Activated B cell treated with CpG ODN at 0.5 μM for 24 hours (primary cell): Measurements from ENCODE around the gene GPC1. TPM values are rescaled to one million over a fixed set of nuclear protein-coding genes. Genes with fewer than 3 reads are reported as not detected.

ENCODE experiments used
- ATAC-seq: fragments of 200-7000 bp; cut with Tn5 transposase; one replicate; pipeline ENCODE4 v1.10.0; 2021; ENCODE audit warnings: low read depth, mild to moderate bottlenecking, moderate library complexity
- CTCF ChIA-PET: fragments of 350-600 bp; sonication (Branson Sonifier 250); formaldehyde crosslinking; loops from one replicate; lab custom pipeline; 2021; ENCODE audit warnings: antibody characterized with exemption; lab: Charles Lee
- POLR2A ChIA-PET: fragments of 350-600 bp; sonication (Branson Sonifier 250); formaldehyde crosslinking; loops from one replicate; lab custom pipeline; 2021; ENCODE audit warnings: antibody characterized with exemption; lab: Charles Lee
- DNase-seq: peaks from one replicate; pipeline ENCODE4 v3.0.0; 2022
- H3K27ac Mint-ChIP-seq: one replicate; pipeline ENCODE4 v1.8.0; 2020; ENCODE audit warnings: mixed read lengths
- H3K27me3 Mint-ChIP-seq: one replicate; pipeline ENCODE4 v1.8.0; 2021; ENCODE audit warnings: mixed read lengths
- H3K36me3 Mint-ChIP-seq: one replicate; pipeline ENCODE4 v1.8.0; 2021; ENCODE audit warnings: low read depth, mixed read lengths
- H3K4me1 Mint-ChIP-seq: one replicate; pipeline ENCODE4 v1.8.0; 2021; ENCODE audit warnings: mixed read lengths
- H3K4me3 Mint-ChIP-seq: one replicate; pipeline ENCODE4 v1.8.0; 2020; ENCODE audit warnings: mild to moderate bottlenecking, mixed read lengths
- H3K9me3 Mint-ChIP-seq: one replicate; pipeline ENCODE4 v1.8.0; 2020; ENCODE audit warnings: mixed read lengths
- intact Hi-C: fragments of 100-400 bp; cut with micrococcal nuclease; formaldehyde crosslinking; loops from one replicate; pipeline ENCODE4 v1.15.1; 2024
- total RNA-seq: library from RNA; stranded (reverse); gene quantifications from 2 replicates; pipeline ENCODE4 v1.2.3, GENCODE V29; 2022
- TF ChIP-seq, protein P1 (sequence below): fragments of 200-600 bp; IDR thresholded peaks from one replicate; pipeline ENCODE4 v1.8.0; 2022; ENCODE audit warnings: antibody characterized with exemption, mild to moderate bottlenecking

Gene GPC1
- total RNA-seq, 1 donor from 2014 or later: 1.9 TPM

DNA sequence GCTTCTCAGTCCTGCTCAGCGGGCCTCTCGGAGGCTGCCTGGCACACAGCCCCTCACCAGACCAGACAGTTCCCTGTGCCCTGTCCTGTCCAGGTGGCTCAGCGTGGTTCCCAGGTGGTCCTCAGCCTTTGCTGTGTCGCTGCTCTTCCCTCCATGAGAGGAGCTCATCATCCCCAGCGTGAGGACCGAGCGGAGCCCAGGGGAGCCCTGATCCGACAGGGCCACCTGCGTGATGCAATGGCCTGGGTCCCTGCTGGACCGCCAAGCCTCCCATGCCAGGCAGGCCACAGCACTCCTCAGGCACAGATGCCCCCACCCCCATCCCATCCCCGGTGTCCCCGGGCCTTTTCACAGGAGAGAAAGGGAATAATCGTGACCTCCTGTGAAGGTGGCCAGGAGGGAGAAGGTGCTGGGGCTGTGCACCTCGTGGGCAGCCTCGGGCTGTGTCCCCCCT lies 4.3 kb downstream of the GPC1 start:
- TF ChIP-seq, protein P1, sequence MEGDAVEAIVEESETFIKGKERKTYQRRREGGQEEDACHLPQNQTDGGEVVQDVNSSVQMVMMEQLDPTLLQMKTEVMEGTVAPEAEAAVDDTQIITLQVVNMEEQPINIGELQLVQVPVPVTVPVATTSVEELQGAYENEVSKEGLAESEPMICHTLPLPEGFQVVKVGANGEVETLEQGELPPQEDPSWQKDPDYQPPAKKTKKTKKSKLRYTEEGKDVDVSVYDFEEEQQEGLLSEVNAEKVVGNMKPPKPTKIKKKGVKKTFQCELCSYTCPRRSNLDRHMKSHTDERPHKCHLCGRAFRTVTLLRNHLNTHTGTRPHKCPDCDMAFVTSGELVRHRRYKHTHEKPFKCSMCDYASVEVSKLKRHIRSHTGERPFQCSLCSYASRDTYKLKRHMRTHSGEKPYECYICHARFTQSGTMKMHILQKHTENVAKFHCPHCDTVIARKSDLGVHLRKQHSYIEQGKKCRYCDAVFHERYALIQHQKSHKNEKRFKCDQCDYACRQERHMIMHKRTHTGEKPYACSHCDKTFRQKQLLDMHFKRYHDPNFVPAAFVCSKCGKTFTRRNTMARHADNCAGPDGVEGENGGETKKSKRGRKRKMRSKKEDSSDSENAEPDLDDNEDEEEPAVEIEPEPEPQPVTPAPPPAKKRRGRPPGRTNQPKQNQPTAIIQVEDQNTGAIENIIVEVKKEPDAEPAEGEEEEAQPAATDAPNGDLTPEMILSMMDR: no peak
- no peak for DNase-seq
- intact Hi-C loops: no loop called here
- Mint-ChIP-seq H3K27me3 (peaks cover 9% of the 10 kb centered on the region), H3K36me3 (no peaks in the 10 kb centered on the region), H3K27ac (no peak overlapping the region), H3K9me3 (no peaks in the 10 kb centered on the region), H3K4me1 (peaks cover 9% of the 10 kb centered on the region), H3K4me3 (no peak overlapping the region)
- ATAC-seq: no peak
- ChIA-PET POLR2A (no interaction called here), CTCF (no interaction called here)

DNA sequence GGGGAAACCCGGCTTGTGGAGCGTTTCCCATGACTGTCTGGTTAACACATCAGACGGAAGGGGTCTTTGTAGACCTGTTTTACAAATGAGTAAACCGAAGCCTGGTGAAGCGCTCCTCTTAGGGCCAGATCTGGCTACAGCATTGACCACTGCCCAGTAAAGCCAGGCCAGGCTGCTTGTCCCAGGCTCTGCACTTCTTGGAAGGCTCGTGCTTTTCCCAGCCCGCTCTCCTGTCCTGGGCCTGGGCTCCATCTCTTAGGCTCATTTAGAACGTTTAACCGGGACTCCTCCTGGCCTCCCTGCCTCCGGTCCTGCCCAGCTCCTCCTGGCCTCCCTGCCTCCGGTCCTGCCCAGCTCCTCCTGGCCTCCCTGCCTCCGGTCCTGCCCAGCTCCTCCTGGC lies 4.8 kb downstream of the GPC1 start:
- DNase-seq (no peak), ATAC-seq (no peak)
- Mint-ChIP-seq H3K36me3 (no peaks in the 10 kb centered on the region), H3K4me3 (no peak overlapping the region), H3K4me1 (peaks cover 8% of the 10 kb centered on the region), H3K27ac (no peak overlapping the region), H3K27me3 (peaks cover 9% of the 10 kb centered on the region), H3K9me3 (no peaks in the 10 kb centered on the region)
- POLR2A ChIA-PET: no interaction called here
- intact Hi-C loops: no loop called here
- CTCF ChIA-PET: no interaction called here
- TF ChIP-seq, protein P1: no peak

DNA sequence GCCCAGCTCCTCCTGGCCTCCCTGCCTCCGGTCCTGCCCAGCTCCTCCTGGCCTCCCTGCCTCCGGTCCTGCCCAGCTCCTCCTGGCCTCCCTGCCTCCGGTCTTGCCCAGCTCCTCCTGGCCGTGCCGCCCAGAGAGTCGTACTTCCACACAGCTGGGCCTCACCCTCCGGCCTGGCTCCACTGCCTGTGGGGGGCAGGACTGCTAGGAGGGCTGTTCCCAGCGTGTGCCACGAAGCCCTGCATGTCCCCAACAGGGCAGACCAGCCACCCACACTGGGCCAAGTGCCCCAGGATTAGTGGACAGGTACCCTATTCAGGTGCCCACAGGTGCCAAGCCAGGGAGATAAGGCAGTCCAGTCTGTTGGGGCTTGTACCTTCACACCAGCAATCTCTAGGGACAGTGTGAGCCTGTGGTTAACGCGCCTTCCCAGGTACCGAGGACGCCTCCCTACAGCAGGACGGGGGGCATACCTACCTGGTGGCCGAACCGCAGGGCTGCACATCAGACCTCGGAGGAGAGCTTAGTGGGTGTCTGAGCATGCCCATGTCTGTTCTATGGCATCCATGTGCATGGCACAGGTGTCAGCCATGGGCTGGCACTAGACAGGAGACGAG lies 5.3 kb downstream of the GPC1 start:
- TF ChIP-seq, protein P1: no peak
- intact Hi-C loops: no loop called here
- H3K27ac Mint-ChIP-seq: no peak overlapping the region
- CTCF ChIA-PET: no interaction called here
- ATAC-seq (no peak), DNase-seq (no peak)
- no peak overlapping the region for H3K4me3 Mint-ChIP-seq
- H3K4me1 Mint-ChIP-seq: peaks cover 8% of the 10 kb centered on the region
- POLR2A ChIA-PET: no interaction called here
- no peaks in the 10 kb centered on the region for H3K36me3 Mint-ChIP-seq
- H3K27me3 Mint-ChIP-seq: peaks cover 9% of the 10 kb centered on the region
- H3K9me3 Mint-ChIP-seq: no peaks in the 10 kb centered on the region

DNA sequence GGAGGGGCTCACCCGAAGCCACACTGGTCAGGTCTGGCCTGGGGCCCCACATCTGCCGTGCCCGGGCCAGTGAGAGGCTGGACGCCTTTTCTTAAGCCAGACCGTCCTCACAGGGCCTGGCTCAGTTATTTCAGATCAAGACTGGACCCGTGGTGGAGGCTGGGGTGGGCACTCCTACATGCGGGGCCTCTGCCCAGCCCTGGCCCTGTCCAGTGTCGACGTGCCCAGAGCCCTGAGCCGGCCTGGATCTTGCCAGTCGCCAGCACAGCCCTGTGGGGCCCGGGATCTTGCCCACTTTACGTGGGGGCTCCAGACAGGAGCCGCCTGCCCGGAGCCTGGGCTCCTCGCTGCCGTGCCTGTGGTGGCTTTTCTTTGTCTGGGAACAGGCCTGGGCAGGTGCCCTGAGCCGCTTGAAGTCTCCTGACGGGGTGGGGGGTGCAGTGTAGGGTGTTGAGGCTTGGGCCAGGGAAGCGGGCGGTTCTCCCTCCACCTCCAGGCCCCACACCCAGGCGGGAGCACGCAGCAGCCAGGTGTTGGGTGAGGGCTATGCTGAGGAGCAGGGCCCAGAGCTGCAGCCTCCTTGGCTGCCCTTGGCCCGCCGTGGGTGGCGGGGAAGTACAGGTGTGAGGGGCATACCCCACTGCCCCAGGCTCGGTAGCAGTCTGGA lies 6.0 kb downstream of the GPC1 start:
- no peak for DNase-seq
- TF ChIP-seq, protein P1: no peak
- CTCF ChIA-PET: no interaction called here
- peaks cover 9% of the 10 kb centered on the region for H3K27me3 Mint-ChIP-seq
- no peaks in the 10 kb centered on the region for H3K9me3 Mint-ChIP-seq
- POLR2A ChIA-PET: no interaction called here
- H3K4me1 Mint-ChIP-seq: peaks cover 8% of the 10 kb centered on the region
- intact Hi-C loops: no loop called here
- no peak overlapping the region for H3K27ac Mint-ChIP-seq
- no peak for ATAC-seq
- H3K4me3 Mint-ChIP-seq: no peak overlapping the region
- H3K36me3 Mint-ChIP-seq: no peaks in the 10 kb centered on the region

DNA sequence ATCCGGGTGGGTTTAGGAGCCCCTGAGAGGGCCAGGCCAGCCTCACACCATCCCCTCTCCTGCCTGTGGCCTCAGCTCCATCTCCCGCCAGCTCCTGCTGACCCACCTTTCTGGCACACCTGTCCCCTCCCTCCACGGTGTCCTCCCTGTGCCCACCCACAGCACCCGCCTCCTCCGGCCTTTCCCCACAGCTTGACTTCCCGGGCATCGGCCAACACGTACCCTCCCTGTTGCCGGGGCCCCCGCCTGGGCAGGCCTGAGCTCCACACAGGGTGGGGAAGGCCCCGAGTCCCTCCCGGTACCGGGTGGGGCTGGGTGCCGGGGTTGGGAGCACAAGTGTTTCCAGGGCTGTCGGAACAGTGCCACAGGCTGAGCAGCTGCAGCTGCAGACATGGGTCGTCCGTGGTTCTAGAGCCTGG lies 6.5 kb downstream of the GPC1 start:
- DNase-seq: no peak
- intact Hi-C loops: no loop called here
- peaks cover 11% of the 10 kb centered on the region for H3K27me3 Mint-ChIP-seq
- H3K4me3 Mint-ChIP-seq: no peak overlapping the region
- ATAC-seq: no peak
- no peaks in the 10 kb centered on the region for H3K36me3 Mint-ChIP-seq
- TF ChIP-seq, protein P1: no peak
- H3K27ac Mint-ChIP-seq: no peak overlapping the region
- H3K9me3 Mint-ChIP-seq: no peaks in the 10 kb centered on the region
- ChIA-PET CTCF (no interaction called here), POLR2A (no interaction called here)
- peaks cover 6% of the 10 kb centered on the region for H3K4me1 Mint-ChIP-seq
